ENCODE measurements around the gene ADAMTS4. TPM values are rescaled to one million over a fixed set of nuclear protein-coding genes. Genes with fewer than 3 reads are reported as not detected.
A peak's percentile ranks its signal among the peaks of the same experiment; 100 is the strongest.

Gene ADAMTS4, protein sequence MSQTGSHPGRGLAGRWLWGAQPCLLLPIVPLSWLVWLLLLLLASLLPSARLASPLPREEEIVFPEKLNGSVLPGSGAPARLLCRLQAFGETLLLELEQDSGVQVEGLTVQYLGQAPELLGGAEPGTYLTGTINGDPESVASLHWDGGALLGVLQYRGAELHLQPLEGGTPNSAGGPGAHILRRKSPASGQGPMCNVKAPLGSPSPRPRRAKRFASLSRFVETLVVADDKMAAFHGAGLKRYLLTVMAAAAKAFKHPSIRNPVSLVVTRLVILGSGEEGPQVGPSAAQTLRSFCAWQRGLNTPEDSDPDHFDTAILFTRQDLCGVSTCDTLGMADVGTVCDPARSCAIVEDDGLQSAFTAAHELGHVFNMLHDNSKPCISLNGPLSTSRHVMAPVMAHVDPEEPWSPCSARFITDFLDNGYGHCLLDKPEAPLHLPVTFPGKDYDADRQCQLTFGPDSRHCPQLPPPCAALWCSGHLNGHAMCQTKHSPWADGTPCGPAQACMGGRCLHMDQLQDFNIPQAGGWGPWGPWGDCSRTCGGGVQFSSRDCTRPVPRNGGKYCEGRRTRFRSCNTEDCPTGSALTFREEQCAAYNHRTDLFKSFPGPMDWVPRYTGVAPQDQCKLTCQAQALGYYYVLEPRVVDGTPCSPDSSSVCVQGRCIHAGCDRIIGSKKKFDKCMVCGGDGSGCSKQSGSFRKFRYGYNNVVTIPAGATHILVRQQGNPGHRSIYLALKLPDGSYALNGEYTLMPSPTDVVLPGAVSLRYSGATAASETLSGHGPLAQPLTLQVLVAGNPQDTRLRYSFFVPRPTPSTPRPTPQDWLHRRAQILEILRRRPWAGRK
- total RNA-seq (2011; cell fraction: chromatin; rRNA removed; ENCODE audit: low replicate concordance) = 2.7 and 5.1 TPM in 2 replicates
- total RNA-seq (2011; cell fraction: nucleolus; rRNA removed) = 2.5 and 5.8 TPM in 2 replicates
- total RNA-seq (2011; cell fraction: nucleoplasm; rRNA removed) = 1.9 and 2.9 TPM in 2 replicates
- total RNA-seq (2014; rRNA removed) (0.41 and 1.1 TPM in 2 replicates), total RNA-seq (2014; rRNA removed; fragmentation: Illumina TruSeq; extraction: Trizol) (0.29 and 0.32 TPM in 2 replicates), total RNA-seq (2015; rRNA removed; fragmentation: Illumina TruSeq; extraction: Trizol) (0.18 and 0.41 TPM in 2 replicates), total RNA-seq (2021) (1.5 and 3.7 TPM in 2 replicates), polyA plus RNA-seq (2011; rRNA removed) (0.27 and 0.45 TPM in 2 replicates), polyA plus RNA-seq (2014; fragmentation: Illumina TruSeq; extraction: Trizol) (0.52 and 1.6 TPM in 2 replicates), polyA plus RNA-seq (2014; fragmentation: Nextera tagmentation; extraction: Ambion mirVana) (under 1 TPM; 0.07 to 0.13 TPM), polyA plus RNA-seq (2014; rRNA removed) (0.58 and 0.85 TPM in 2 replicates), polyA minus RNA-seq (2011; rRNA and poly(A)+ RNA removed) (0.12 and 0.95 TPM in 2 replicates), Bru-seq, nascent RNA (percentile 45 among the genes with signal in this experiment), BruChase-seq, experiment 1, labeled RNA remaining after a 2-hour chase (percentile 28 among the genes with signal in this experiment), BruChase-seq, experiment 2, labeled RNA remaining after a 6-hour chase (percentile 32 among the genes with signal in this experiment)
- polyA plus RNA-seq (2011; cell fraction: cytosol; rRNA removed) = 0.24 and 0.57 TPM in 2 replicates
- polyA plus RNA-seq (2011; cell fraction: nucleus; rRNA removed) = 0.39 and 0.98 TPM in 2 replicates
- 0.76 and 0.78 TPM in 2 replicates for polyA plus RNA-seq (2012)
- 2.6 TPM in 1 of 2 replicates, not detected in the other for polyA minus RNA-seq (2011; cell fraction: cytosol; rRNA and poly(A)+ RNA removed)
- 1.1 and 1.9 TPM in 2 replicates for polyA minus RNA-seq (2011; cell fraction: nucleus; rRNA and poly(A)+ RNA removed)
- long read RNA-seq, experiment 1, partial matches to known transcripts = 3 of 4 reads
- long read RNA-seq, experiment 1, other reads (novel, unspliced or antisense) = 1 of 4 reads
- long read RNA-seq, experiment 2 = 0 reads
- long read RNA-seq, experiment 3 = 0 reads

DNA sequence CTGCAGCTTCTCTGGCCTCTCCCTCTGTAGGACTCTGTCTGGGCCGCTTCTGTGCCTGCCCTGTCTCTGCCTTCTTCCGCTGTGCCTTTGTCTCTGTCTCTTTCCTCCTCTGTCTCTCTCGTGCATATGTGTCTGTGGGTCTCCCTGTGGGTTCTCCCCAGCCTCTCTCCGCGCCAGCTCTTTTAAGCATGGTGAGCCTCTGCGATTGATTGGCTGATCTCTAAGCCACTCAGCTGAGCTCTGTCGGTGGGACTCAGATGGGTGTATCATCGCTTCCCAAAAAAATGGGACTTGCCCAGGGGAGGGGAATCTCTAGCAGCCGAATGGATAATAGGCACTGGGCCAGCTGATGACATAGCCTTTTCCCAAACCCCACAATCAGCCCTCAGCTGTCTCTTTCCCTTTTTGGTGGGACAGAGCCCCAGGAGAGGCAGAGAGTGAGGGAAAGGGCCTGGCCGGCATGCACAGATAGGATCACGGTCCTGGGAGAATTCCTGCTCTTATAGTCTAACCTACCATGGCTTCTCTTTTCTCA lies at the start of gene ADAMTS4:
Gene ADAMTS4, minus strand, starts transcription at position 158 of the 535 bp plus-strand sequence. CDS start 427 bp downstream, outside the sequence.
- intact Hi-C loops (cut with micrococcal nuclease) = no loop called here
- peak; percentile 40 for FAIRE-seq
- TF ChIP-seq, protein P1, sequence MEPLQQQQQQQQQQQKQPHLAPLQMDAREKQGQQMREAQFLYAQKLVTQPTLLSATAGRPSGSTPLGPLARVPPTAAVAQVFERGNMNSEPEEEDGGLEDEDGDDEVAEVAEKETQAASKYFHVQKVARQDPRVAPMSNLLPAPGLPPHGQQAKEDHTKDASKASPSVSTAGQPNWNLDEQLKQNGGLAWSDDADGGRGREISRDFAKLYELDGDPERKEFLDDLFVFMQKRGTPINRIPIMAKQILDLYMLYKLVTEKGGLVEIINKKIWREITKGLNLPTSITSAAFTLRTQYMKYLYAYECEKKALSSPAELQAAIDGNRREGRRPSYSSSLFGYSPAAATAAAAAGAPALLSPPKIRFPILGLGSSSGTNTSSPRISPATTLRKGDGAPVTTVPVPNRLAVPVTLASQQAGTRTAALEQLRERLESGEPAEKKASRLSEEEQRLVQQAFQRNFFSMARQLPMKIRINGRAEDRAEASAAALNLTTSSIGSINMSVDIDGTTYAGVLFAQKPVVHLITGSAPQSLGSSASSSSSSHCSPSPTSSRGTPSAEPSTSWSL (CRISPR knock-in tag; IDR thresholded peaks at IDR 0.05; ENCODE audit: borderline replicate concordance) = no peak
- TF ChIP-seq KAT8 (IDR thresholded peaks at IDR 0.05; ENCODE audit: low read depth) = no peak
- TF ChIP-seq DIDO1 (tag; IDR thresholded peaks at IDR 0.05; ENCODE audit: low read depth) = no peak
- no peak for TF ChIP-seq SRF (CRISPR knock-in tag; IDR thresholded peaks at IDR 0.05)
- no peak for TF ChIP-seq MED1 (CRISPR knock-in tag; IDR thresholded peaks at IDR 0.05; ENCODE audit: borderline replicate concordance)
- TF ChIP-seq, protein P2, sequence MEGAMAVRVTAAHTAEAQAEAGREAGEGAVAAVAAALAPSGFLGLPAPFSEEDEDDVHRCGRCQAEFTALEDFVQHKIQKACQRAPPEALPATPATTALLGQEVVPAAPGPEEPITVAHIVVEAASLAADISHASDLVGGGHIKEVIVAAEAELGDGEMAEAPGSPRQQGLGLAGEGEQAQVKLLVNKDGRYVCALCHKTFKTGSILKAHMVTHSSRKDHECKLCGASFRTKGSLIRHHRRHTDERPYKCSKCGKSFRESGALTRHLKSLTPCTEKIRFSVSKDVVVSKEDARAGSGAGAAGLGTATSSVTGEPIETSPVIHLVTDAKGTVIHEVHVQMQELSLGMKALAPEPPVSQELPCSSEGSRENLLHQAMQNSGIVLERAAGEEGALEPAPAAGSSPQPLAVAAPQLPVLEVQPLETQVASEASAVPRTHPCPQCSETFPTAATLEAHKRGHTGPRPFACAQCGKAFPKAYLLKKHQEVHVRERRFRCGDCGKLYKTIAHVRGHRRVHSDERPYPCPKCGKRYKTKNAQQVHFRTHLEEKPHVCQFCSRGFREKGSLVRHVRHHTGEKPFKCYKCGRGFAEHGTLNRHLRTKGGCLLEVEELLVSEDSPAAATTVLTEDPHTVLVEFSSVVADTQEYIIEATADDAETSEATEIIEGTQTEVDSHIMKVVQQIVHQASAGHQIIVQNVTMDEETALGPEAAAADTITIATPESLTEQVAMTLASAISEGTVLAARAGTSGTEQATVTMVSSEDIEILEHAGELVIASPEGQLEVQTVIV (CRISPR knock-in tag; IDR thresholded peaks at IDR 0.05; ENCODE audit: borderline replicate concordance) = no peak
- TF ChIP-seq ZNF197 (CRISPR knock-in tag; IDR thresholded peaks at IDR 0.05; ENCODE audit: low read depth) = no peak
- TF ChIP-seq, protein P3, sequence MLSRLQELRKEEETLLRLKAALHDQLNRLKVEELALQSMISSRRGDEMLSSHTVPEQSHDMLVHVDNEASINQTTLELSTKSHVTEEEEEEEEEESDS (CRISPR knock-in tag; IDR thresholded peaks at IDR 0.05) = no peak
- no peak for TF ChIP-seq JUN (IDR thresholded peaks at IDR 0.05; ENCODE audit: borderline replicate concordance, low read depth, low read length)
- TF ChIP-seq JUN (CRISPR knock-in tag; IDR thresholded peaks at IDR 0.05; ENCODE audit: borderline replicate concordance) = no peak

More for the DNA sequence above, at the start of gene ADAMTS4:
- H3K9me1 ChIP-seq (ENCODE audit: control insufficient read depth, insufficient read depth, low read length) = no peaks in the 10 kb centered on the region
- no peak within 1 kb of the TSS for H3K4me3 ChIP-seq
- ChIA-PET POLR2A (interaction anchor here (0.8 to 1.2 kb wide), 4 partner anchors 13 to 190 kb away, joined by 3 to 5 read pairs (median 4); partner anchors contain the start of gene DEDD), CTCF (ENCODE audit: low intra/inter-chr PET ratio) (no interaction called here)
- no peaks in the 10 kb centered on the region for H4K20me1 ChIP-seq (replicated peaks; ENCODE audit: control insufficient read depth, insufficient read depth, low read length)
- peaks cover 8% of the 10 kb centered on the region; the same call in 2 of the 3 replicates for H3K36me3 ChIP-seq (ENCODE audit: control insufficient read depth, insufficient read depth, low read length)
- in situ Hi-C loops (cut with MboI) = no loop called here
- ATAC-seq (no peak; the same call in 2 of the 3 replicates), DNase-seq (ENCODE audit: extremely low read depth in 1 of 4, low spot score in 3 of 4) (peak in 3 of 4 experiments; percentile 43 to 54 (median 45))
- peaks cover 20% of the 10 kb centered on the region for H3K79me2 ChIP-seq (ENCODE audit: control insufficient read depth, insufficient read depth, low read length)
- BruUV-seq (replicated peaks) = no TSS peak
- peak within 1 kb of the TSS; percentile 97 for H2AFZ ChIP-seq (ENCODE audit: low read depth, low read length)
- 43% methylated on average over 9 of the region's 11 CpGs for whole genome bisulfite sequencing (ENCODE audit: insufficient coverage, low coverage, missing lambda C conversion rate)
- H3K27me3 ChIP-seq (ENCODE audit: control insufficient read depth in 2 of 2, insufficient read depth in 2 of 2, low read length in 2 of 2) = no peaks in the 10 kb centered on the region
- no peaks in the 10 kb centered on the region for H3K9me3 ChIP-seq (replicated peaks; ENCODE audit: control insufficient read depth, insufficient read depth, low read depth, low read length)
- peak within 1 kb of the TSS; percentile 97 for H3K4me2 ChIP-seq (ENCODE audit: insufficient read depth, low read length)
- H3K27ac ChIP-seq (ENCODE audit: extremely low read depth, low read depth, low read length) = peak within 1 kb of the TSS; percentile 99
- peaks cover 59 to 63% of the 10 kb centered on the region in 2 experiments for H3K4me1 ChIP-seq (replicated peaks in 1 of 2; ENCODE audit: control insufficient read depth in 2 of 2, insufficient read depth in 2 of 2, low read length in 2 of 2)
- H3K9ac ChIP-seq (ENCODE audit: insufficient read depth in 1 of 2, low read depth in 2 of 2, low read length in 2 of 2) = peak within 1 kb of the TSS; percentile 83 to 85
